ENCODE results near the gene FLVCR2. TPM values are rescaled to one million over a fixed set of nuclear protein-coding genes. Genes with fewer than 3 reads are reported as not detected.
"Not testable (repeated sequence)": the region's sequence is repeated elsewhere in the genome, so short reads cannot be mapped to it uniquely, and the experiment has no call there.

FLVCR2 gene
- total RNA-seq, 1 donor from 2014 or later = 5.4 TPM

DNA sequence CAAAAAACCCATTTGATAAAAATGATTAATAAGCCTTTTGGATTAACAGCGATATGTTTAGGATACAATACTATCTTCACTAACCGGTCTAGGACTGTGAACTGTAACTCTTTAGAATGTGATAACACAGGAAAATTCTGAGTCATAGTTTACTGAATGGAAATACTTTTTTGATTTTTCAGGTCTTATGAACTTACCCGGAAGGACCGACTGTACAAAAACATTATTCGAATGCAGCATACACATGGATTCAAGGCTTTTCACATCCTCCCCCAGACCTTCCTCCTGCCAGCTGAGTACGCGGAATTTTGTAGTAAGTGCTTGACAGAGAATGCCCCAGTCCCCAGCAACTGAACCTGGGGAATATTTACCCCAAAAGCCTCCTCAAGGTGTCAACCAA lies 111.6 kb downstream of the FLVCR2 start:
- Mint-ChIP-seq H3K36me3 (ENCODE audit: low read depth) (peaks cover 36% of the 10 kb centered on the region), H3K27ac (peak overlapping the region; percentile 9), H3K9me3 (no peaks in the 10 kb centered on the region), H3K4me3 (no peak overlapping the region), H3K27me3 (no peaks in the 10 kb centered on the region), H3K4me1 (peaks cover 8% of the 10 kb centered on the region)
- intact Hi-C loops (cut with micrococcal nuclease) = no loop called here
- no peak for DNase-seq

- DNase-seq; H3K4me3 Mint-ChIP-seq; H3K27me3 Mint-ChIP-seq; intact Hi-C loops (cut with micrococcal nuclease); H3K9me3 Mint-ChIP-seq; H3K4me1 Mint-ChIP-seq; H3K27ac Mint-ChIP-seq: not testable (repeated sequence)
- peaks cover 50% of the 10 kb centered on the region for H3K36me3 Mint-ChIP-seq (ENCODE audit: low read depth)
Measured at GRCh38 chr14:75695025-75695424, 116.6 kb downstream of the FLVCR2 start.

DNA sequence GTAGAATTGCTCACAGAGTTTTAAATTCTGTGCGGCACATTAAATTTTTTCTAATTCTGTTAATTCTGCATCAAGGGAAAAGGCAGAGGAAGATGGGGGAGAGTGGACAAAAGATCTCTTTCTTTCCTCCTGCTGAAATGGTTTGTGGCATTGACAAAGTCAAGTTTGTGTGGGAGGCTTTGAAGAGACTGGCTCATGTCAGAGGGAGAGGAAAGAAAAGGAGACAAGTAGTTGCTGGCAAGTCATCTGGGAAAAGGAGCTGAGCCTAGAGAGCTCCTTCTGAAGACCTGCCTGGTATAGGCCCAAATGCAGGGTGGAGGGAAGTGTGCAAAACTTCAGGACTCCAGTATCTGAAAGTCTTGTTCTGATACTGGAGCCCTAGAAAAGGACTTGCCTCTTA lies 119.0 kb downstream of the FLVCR2 start:
- no peaks in the 10 kb centered on the region for H3K27me3 Mint-ChIP-seq
- H3K27ac Mint-ChIP-seq = no peak overlapping the region
- no peak overlapping the region for H3K4me3 Mint-ChIP-seq
- intact Hi-C loops (cut with micrococcal nuclease) = no loop called here
- no peaks in the 10 kb centered on the region for H3K9me3 Mint-ChIP-seq
- H3K4me1 Mint-ChIP-seq = no peaks in the 10 kb centered on the region
- H3K36me3 Mint-ChIP-seq (ENCODE audit: low read depth) = peaks cover 44% of the 10 kb centered on the region
- no peak for DNase-seq

Other genes with a start within 250 kb of the FLVCR2 start
- 1.1 and 1.4 TPM in 2 replicates for gene JDP2, start 150.6 kb upstream of the FLVCR2 start, total RNA-seq
- gene BATF, start 56.2 kb upstream of the FLVCR2 start, total RNA-seq = 175 and 178 TPM in 2 replicates
- gene ERG28, start 82.3 kb downstream of the FLVCR2 start, total RNA-seq = 20.3 and 20.6 TPM in 2 replicates
- gene TTLL5, start 82.6 kb downstream of the FLVCR2 start, total RNA-seq = 31.7 and 35.5 TPM in 2 replicates